Mucosa of descending colon (tissue), 3 donors: Measurements from ENCODE around the gene PFDN4. TPM values are rescaled to one million over a fixed set of nuclear protein-coding genes. Genes with fewer than 3 reads are reported as not detected.

Source experiments
- ATAC-seq: fragments of 200-7000 bp; cut with Tn5 transposase; one replicate; pipeline ENCODE4 v1.9.1; 2020; ENCODE audit warnings: mild to moderate bottlenecking, moderate library complexity
- DNase-seq, 3 donors: peaks; one replicate each; pipeline ENCODE4 v3.0.0-alpha.2; 2020
- H3K36me3 ChIP-seq: fragments of 200-600 bp; one replicate; pipeline ENCODE4 v1.8.0; 2021; ENCODE audit warnings: low read depth, mild to moderate bottlenecking
- H3K4me1 ChIP-seq: fragments of 200-600 bp; one replicate; pipeline ENCODE4 v1.8.0; 2021; ENCODE audit warnings: low read depth, mild to moderate bottlenecking
- H3K4me3 ChIP-seq: fragments of 200-600 bp; one replicate; pipeline ENCODE4 v1.8.0; 2021; ENCODE audit warnings: mild to moderate bottlenecking
- H3K9me3 ChIP-seq: fragments of 200-600 bp; one replicate; pipeline ENCODE4 v1.8.0; 2021; ENCODE audit warnings: mild to moderate bottlenecking
- intact Hi-C, 2 donors: fragments of 100-400 bp; cut with DNase I in 1 of 2; cut with micrococcal nuclease in 1 of 2; formaldehyde crosslinking; loops; one replicate each; pipeline versions ENCODE4 v1.11.0 to v1.11.1; 2022; cut with DNase I, micrococcal nuclease
- long read RNA-seq, 2 donors: library from polyadenylated mRNA; unstranded; transcript quantifications; one replicate each; pipeline ENCODE4 v2.0.0, GENCODE V29; 2019 to 2021
- total RNA-seq, 3 donors: library from RNA; stranded (reverse); fragmentation: NEBNext Ultra II Directional in 2 of 3; extraction: Animal tissue kit (Norgen Biotek cat#: 25700) in 2 of 3; gene quantifications; one replicate each; pipeline versions ENCODE4 v1.2.1 to v1.2.4, GENCODE V29; 2021 to 2023
- TF ChIP-seq, protein P1 (sequence below): fragments of 200-600 bp; IDR thresholded peaks from one replicate; pipeline ENCODE4 v1.8.0; 2022; ENCODE audit warnings: antibody characterized with exemption, mild to moderate bottlenecking
- donor health status: DM: no; HTN: no; CAD: no; lungs with moderate emphysema.
- donor health status: DM: no; HTN: no; CAD: no.
- donor health status: DM: no; HTN: yes; CAD: no.

The PFDN4 gene, protein sequence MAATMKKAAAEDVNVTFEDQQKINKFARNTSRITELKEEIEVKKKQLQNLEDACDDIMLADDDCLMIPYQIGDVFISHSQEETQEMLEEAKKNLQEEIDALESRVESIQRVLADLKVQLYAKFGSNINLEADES
- total RNA-seq: 10 to 100 TPM; 11.1 to 23.4 (median 22.0) TPM
- long read RNA-seq, donor 1, transcript PFDN4-201 (4 exons, 1,462 nt): major isoform, 12 of 14 reads
- long read RNA-seq, donor 1, partial matches to known transcripts: 0 of 14 reads
- long read RNA-seq, donor 1, other reads (novel, unspliced or antisense): 2 of 14 reads
- long read RNA-seq, donor 2, transcript PFDN4-201 (4 exons, 1,462 nt): major isoform, 14 of 14 reads
- long read RNA-seq, donor 2, partial matches to known transcripts: 0 of 14 reads
- long read RNA-seq, donor 2, other reads (novel, unspliced or antisense): 0 of 14 reads

DNA sequence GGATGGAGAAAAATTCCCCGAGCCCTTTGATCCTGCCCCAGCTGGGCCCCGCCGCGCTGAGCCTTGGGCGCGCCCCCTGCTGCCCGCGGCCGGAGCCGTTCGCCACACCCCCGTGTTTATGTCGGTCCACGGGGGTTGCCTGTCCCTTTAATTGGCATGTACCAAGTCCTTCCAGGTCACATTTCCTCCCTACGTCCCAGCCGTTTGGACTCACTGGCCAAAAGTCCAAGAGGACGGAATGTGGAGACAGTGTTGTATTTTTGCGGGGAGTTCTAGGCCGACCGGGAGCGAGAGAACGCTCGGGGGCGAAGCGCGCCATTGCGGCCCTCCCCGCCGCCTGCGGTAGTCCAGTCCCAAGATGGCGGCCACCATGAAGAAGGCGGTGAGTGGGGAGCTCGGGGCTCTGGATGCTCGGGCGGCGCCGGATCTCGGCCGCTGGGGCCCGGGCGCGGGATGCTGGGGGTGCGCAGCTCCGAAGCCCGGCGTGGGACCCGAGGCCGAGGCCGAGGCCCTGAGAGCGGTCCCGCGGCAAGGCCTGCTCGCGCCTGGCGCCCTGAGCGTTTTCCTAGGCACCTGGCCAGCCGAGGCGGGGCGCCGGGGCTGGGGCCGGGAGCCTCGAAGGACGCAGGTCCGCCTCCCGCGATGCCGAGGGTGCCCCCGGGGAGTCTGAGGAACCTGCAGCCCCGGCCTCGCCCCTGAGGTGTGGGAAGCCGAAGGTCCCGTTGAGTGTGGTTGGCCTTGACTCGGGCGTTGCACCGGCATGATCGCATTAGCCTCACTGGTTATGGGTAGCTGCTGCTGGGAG lies at the start of gene PFDN4:
Gene PFDN4, plus strand, starts transcription at position 345 of the 805 bp plus-strand sequence. Its CDS starts 14 bp downstream, at position 359.
- peaks cover 20% of the 10 kb centered on the region for H3K4me1 ChIP-seq
- no peaks in the 10 kb centered on the region for H3K36me3 ChIP-seq
- H3K9me3 ChIP-seq: no peaks in the 10 kb centered on the region
- H3K4me3 ChIP-seq: peak within 1 kb of the TSS; percentile 69
- DNase-seq (peak; percentile 86 to 92 (median 90)), ATAC-seq (peak; percentile 94)
- TF ChIP-seq, protein P1, sequence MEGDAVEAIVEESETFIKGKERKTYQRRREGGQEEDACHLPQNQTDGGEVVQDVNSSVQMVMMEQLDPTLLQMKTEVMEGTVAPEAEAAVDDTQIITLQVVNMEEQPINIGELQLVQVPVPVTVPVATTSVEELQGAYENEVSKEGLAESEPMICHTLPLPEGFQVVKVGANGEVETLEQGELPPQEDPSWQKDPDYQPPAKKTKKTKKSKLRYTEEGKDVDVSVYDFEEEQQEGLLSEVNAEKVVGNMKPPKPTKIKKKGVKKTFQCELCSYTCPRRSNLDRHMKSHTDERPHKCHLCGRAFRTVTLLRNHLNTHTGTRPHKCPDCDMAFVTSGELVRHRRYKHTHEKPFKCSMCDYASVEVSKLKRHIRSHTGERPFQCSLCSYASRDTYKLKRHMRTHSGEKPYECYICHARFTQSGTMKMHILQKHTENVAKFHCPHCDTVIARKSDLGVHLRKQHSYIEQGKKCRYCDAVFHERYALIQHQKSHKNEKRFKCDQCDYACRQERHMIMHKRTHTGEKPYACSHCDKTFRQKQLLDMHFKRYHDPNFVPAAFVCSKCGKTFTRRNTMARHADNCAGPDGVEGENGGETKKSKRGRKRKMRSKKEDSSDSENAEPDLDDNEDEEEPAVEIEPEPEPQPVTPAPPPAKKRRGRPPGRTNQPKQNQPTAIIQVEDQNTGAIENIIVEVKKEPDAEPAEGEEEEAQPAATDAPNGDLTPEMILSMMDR: peak; percentile 84
- intact Hi-C loops: no loop called here

DNA sequence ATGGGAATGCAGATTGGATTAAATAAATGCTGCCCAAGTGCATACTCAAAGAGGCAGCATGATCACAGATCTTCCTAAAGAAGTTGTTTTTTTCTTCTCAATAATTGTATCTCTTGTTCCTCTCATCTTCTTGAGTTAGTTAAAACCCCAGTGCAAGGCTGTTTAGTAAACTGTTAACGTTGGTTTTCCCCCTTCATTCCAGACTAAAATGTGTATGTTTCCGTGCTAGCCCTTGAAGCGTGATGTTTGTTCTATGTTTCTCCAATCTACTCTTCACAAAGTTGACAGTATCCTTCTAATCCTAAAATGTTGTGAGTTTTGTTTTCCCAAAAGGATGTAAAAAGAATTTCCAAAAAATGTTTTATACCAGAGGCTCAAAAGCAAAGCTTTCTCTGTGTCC lies 49.7 kb upstream of the PFDN4 start:
- ATAC-seq: no peak
- TF ChIP-seq, protein P1: no peak
- H3K9me3 ChIP-seq: no peaks in the 10 kb centered on the region
- no peaks in the 10 kb centered on the region for H3K36me3 ChIP-seq
- no peak for DNase-seq
- H3K4me3 ChIP-seq: no peak overlapping the region
- intact Hi-C loops: no loop called here
- H3K4me1 ChIP-seq: no peaks in the 10 kb centered on the region

DNA sequence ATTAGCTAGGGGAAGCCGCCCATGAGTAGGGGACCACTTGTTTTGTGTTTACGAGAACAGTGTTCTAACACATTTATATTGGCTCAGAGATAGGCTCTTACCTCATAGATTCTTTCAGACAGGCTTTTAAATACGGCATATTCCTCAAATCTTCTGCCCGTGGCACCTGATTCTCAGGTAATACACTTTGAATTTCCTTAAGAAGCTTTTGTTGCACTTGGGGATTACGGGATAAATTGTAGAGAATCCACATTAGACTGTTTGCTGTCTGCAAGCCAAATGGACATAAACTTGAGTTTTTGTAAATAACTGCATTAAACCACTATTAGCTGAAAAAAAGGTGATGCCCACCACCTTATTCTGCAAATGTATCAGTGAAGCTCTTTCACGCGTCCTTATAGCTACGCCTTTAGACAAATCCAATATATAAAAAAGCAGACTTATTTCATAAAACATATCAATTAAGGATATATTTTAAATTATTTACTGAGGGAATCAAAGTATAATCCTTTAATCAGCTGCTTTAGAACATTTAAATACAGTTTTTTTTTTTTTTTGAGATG lies 49.0 kb upstream of the PFDN4 start:
- TF ChIP-seq, protein P1: no peak
- no peaks in the 10 kb centered on the region for H3K9me3 ChIP-seq
- ATAC-seq: no peak
- DNase-seq: no peak
- H3K4me1 ChIP-seq: no peaks in the 10 kb centered on the region
- H3K4me3 ChIP-seq: no peak overlapping the region
- H3K36me3 ChIP-seq: no peaks in the 10 kb centered on the region
- intact Hi-C loops: no loop called here

DNA sequence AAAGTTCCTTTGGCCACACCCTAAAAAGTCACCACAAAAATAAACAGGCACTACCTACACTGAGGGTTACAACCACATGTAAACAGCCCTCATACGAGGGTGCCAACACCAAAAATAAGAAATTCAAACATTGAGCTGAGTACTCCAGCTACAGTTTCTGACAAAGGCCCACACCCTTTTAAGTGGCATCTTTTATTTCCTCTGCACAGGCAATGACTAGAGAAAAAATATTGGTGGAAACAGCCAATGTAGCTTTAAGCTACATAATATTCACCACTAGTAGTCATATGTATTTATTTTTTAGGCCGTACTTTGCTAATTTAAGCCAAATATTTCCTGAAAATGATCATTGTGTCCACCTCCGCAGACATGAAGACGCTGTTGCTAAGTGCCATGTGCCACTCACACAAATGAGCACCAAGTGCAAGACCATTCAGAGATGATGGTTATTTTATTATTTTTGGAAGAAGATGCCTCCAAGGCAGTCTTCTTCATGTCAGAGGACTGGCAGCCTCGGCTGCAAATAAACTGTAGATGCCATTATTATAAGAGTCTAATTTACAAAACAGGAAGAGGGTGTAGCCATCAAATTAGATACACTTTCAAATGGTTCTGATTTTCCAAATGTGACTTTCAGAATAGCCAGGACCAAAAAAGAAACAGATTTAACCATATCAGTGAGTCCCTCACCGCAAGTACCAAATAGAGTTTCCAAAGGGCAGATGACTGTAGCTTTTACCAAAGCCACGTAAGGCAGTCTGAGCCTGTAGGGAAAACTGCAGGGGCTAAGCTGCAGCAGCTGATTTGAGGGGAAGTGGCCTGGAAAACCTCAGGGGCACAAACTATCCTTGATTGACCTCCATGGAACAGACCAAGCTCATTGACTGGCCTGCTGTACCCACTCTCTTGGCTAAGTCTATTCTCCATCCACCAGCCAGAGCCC lies 47.6 kb upstream of the PFDN4 start:
- intact Hi-C loops: no loop called here
- Histone ChIP-seq H3K4me3 (no peak overlapping the region), H3K9me3 (no peaks in the 10 kb centered on the region), H3K4me1 (no peaks in the 10 kb centered on the region), H3K36me3 (no peaks in the 10 kb centered on the region)
- no peak for ATAC-seq
- DNase-seq: no peak
- TF ChIP-seq, protein P1: no peak
